ENCODE data around the gene GSKIP.

GSKIP gene

DNA sequence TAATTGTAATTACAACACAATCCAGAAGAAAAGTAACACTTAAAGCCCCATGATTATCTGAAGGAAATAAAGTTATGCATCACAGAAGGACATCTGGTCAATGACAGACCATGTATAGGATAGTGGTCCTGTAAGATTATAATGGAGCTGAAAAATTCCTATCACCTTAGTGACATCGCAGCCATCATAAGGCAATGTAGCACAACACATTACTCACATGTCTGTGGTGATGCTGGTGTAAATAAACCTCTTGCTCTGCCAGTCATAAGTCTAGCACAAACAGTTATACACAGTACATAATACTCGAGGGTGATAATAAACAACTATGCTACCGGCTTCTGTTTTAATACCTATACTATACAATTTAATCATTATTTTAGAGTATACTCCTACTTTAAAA, 11.3 kb upstream of the GSKIP start:
- Histone ChIP-seq H3K27ac (ENCODE audit: low read depth, low read length, severe bottlenecking) (no peak overlapping the region), H3K4me3 (ENCODE audit: extremely low read depth, insufficient read depth, low read length, poor library complexity, severe bottlenecking) (no peak overlapping the region), H3K4me1 (ENCODE audit: control insufficient read depth, insufficient read depth, low read length, poor library complexity, severe bottlenecking) (no peaks in the 10 kb centered on the region), H3K36me3 (ENCODE audit: control insufficient read depth, insufficient read depth, low read length) (peaks cover 4% of the 10 kb centered on the region), H3K9me3 (ENCODE audit: control insufficient read depth, low read length) (no peaks in the 10 kb centered on the region)
- WGBS, 2 experiments (ENCODE audit: insufficient coverage in 2 of 2) = no CpG with 5 or more reads among the region's 3 CpGs

DNA sequence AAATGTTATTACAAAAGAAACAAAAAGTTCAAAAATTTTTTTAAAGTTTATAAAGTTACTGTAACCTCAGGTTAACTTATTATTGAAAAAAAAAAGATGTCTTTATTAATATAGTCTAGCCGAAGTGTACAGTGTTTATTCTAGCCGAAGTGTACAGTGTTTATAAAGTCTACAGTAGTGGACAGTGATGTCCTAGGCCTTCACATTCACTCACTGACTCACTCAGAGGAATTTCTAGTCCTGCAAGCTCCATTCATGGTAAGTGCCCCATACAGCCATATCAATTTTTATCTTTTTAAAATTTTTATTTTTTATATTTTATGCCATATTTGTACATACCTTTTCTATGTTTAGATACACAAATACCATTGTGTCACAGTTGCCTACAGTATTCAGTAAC, 10.6 kb upstream of the GSKIP start:
- H3K36me3 ChIP-seq (ENCODE audit: control insufficient read depth, insufficient read depth, low read length) = peaks cover 4% of the 10 kb centered on the region
- H3K4me1 ChIP-seq (ENCODE audit: control insufficient read depth, insufficient read depth, low read length, poor library complexity, severe bottlenecking) = no peaks in the 10 kb centered on the region
- H3K9me3 ChIP-seq (ENCODE audit: control insufficient read depth, low read length) = no peaks in the 10 kb centered on the region
- H3K4me3 ChIP-seq (ENCODE audit: extremely low read depth, insufficient read depth, low read length, poor library complexity, severe bottlenecking) = no peak overlapping the region
- WGBS, 2 experiments (ENCODE audit: insufficient coverage in 2 of 2) = no CpG with 5 or more reads among the region's 2 CpGs
- no peak overlapping the region for H3K27ac ChIP-seq (ENCODE audit: low read depth, low read length, severe bottlenecking)

DNA sequence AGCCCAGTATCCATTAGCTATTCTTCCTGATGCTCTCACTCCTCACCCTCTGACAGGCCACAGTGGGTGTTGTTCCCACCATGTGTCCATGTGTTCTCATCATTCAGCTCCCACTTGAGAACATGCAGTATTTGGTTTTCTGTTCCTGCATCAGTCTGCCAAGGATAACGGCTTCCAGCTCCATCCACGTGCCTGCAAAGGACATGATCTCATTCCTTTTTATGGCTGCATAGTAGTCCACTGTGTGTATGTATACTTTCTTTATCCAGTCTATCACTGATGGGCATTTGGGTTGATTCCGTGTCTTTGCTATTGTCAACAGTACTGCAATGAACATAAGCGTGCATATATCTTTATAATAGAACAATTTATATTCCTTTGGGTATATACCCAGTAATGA, 9.1 kb upstream of the GSKIP start:
- WGBS, 2 experiments (ENCODE audit: insufficient coverage in 2 of 2) = 93 to 100% methylated on average over 1 to 2 of the region's 4 CpGs
- H3K4me3 ChIP-seq (ENCODE audit: extremely low read depth, insufficient read depth, low read length, poor library complexity, severe bottlenecking) = no peak overlapping the region
- H3K4me1 ChIP-seq (ENCODE audit: control insufficient read depth, insufficient read depth, low read length, poor library complexity, severe bottlenecking) = no peaks in the 10 kb centered on the region
- no peaks in the 10 kb centered on the region for H3K9me3 ChIP-seq (ENCODE audit: control insufficient read depth, low read length)
- H3K36me3 ChIP-seq (ENCODE audit: control insufficient read depth, insufficient read depth, low read length) = peaks cover 4% of the 10 kb centered on the region
- H3K27ac ChIP-seq (ENCODE audit: low read depth, low read length, severe bottlenecking) = no peak overlapping the region

DNA sequence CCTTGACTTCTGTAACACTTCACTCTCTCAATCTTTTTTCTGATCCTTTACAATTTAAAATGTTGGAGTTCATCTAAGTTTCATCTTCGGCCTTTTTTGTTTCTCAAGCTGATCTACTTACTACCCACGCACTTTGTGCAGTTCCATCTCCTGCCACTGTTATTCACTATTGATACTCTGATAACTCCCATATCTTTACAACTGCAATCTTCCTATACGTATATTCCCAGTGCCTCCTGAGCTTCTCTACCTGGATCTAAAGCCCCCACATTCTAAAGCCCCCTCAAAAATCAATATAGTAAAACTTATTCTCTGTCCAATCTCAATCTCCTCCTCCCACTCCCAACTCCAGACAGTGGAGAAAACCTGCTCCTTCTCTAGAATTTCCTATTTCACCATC, 6.1 kb upstream of the GSKIP start:
- Histone ChIP-seq H3K9me3 (ENCODE audit: control insufficient read depth, low read length) (no peaks in the 10 kb centered on the region), H3K4me1 (ENCODE audit: control insufficient read depth, insufficient read depth, low read length, poor library complexity, severe bottlenecking) (no peaks in the 10 kb centered on the region), H3K36me3 (ENCODE audit: control insufficient read depth, insufficient read depth, low read length) (peaks cover 4% of the 10 kb centered on the region), H3K27ac (ENCODE audit: low read depth, low read length, severe bottlenecking) (no peak overlapping the region), H3K4me3 (ENCODE audit: extremely low read depth, insufficient read depth, low read length, poor library complexity, severe bottlenecking) (no peak overlapping the region)
- WGBS, 2 experiments (ENCODE audit: insufficient coverage in 2 of 2) = 90 to 95% methylated on average over 3 of the region's 3 CpGs

DNA sequence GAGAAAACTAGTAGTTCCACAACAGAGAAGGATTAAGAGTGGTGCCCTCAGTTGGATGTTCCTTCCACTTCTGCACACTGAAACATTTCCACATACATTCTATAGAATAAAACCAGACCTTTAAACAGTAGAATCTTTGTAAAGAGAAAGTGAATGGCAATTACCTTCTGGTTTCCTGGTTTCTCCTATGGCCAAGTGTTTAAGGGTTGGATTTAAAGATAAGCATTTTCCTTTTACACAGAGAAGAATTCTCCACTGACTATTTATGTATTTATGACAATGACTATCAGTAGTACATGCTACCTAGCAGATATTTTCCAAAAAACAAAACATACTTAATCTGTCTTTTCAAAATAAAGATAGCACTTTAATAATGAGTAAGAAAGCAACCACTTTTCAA, 3.4 kb upstream of the GSKIP start:
- Histone ChIP-seq H3K4me3 (ENCODE audit: extremely low read depth, insufficient read depth, low read length, poor library complexity, severe bottlenecking) (no peak overlapping the region), H3K9me3 (ENCODE audit: control insufficient read depth, low read length) (no peaks in the 10 kb centered on the region), H3K4me1 (ENCODE audit: control insufficient read depth, insufficient read depth, low read length, poor library complexity, severe bottlenecking) (no peaks in the 10 kb centered on the region), H3K27ac (ENCODE audit: low read depth, low read length, severe bottlenecking) (no peak overlapping the region), H3K36me3 (ENCODE audit: control insufficient read depth, insufficient read depth, low read length) (no peaks in the 10 kb centered on the region)

DNA sequence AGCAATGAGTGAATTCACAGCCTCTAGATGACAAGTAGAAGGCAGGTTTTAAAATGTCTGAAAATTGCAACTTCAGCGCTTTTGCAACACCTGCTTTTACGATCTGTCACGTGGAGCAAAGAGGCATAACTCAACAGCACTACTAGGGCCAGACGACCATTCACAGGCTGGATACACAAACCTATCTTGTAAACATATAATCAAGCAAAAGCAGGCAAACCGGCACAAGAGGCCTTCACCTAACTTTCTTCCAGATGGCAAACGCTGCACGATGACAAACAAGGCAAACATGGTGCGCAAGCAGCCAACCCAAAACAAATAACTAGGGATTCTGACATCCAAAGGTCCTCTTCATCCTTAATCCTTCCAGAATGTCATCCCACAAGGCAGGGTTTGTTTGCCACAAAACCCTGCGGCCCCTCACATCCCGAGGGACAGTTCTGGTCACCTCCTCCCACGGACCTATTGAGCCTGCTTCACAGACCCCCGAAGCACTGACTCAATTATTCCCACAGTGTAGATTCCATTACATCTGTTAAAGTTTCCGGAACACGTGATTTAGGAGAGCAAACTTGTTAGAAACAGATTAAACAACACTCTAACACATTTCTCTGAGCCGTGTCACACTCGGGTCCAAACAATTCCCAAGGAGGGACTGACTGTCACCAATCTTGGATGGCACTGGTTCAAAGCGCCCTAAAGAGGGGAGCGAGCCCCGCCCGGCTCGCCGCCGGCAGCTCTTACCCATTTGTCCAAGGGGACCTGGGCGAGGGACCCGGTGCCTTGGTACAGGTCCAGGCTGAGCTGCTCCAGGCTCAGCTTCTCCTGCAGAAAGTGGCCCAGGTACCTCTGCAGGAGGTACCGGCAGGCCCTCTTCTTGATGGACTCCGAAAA, 1.0 kb upstream of the GSKIP start:
- H3K4me3 ChIP-seq (ENCODE audit: extremely low read depth, insufficient read depth, low read length, poor library complexity, severe bottlenecking) = peak overlapping the region; percentile 71
- H3K4me1 ChIP-seq (ENCODE audit: control insufficient read depth, insufficient read depth, low read length, poor library complexity, severe bottlenecking) = no peaks in the 10 kb centered on the region
- peaks cover 7% of the 10 kb centered on the region for H3K36me3 ChIP-seq (ENCODE audit: control insufficient read depth, insufficient read depth, low read length)
- WGBS, 2 experiments (ENCODE audit: insufficient coverage in 2 of 2) = 3 to 4% methylated on average over 22 to 25 of the region's 27 CpGs
- H3K27ac ChIP-seq (ENCODE audit: low read depth, low read length, severe bottlenecking) = peak overlapping the region; percentile 88
- no peaks in the 10 kb centered on the region for H3K9me3 ChIP-seq (ENCODE audit: control insufficient read depth, low read length)

DNA sequence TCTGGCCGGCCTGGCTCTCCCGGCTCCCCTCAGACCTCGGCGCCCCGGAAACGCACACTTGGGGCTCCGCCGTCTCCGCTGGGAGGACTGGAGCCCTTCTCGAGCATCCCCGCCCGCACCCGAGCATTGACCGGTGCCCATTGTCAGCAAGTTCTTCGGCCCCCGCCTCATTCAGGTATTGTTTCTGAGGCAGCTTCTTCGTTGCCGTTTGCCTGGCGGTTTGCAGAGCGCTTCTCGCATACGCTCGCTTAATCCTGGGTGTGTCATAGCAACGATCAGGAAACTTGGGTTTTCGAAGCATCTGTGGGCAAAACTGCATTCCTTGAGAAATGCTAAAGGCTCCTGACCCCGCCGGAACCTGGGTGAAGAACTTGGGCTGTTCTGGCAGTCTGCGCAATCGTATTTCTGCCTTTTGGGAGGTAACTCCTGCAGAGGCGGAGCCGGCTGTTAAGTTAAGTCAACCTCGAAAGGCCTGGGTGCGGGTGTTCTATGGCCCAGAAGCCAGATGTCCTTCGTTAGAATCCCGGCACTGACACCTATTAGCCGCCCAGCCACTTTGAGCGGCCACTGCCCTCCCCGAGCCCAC, 518 bp downstream of the GSKIP start:
- Histone ChIP-seq H3K36me3 (ENCODE audit: control insufficient read depth, insufficient read depth, low read length) (peaks cover 12% of the 10 kb centered on the region), H3K9me3 (ENCODE audit: control insufficient read depth, low read length) (no peaks in the 10 kb centered on the region), H3K27ac (ENCODE audit: low read depth, low read length, severe bottlenecking) (peak overlapping the region; percentile 1), H3K4me1 (ENCODE audit: control insufficient read depth, insufficient read depth, low read length, poor library complexity, severe bottlenecking) (no peaks in the 10 kb centered on the region), H3K4me3 (ENCODE audit: extremely low read depth, insufficient read depth, low read length, poor library complexity, severe bottlenecking) (peak overlapping the region; percentile 71)
- WGBS, 2 experiments (ENCODE audit: insufficient coverage in 2 of 2) = 0 to 1% methylated on average over 33 to 34 of the region's 38 CpGs

DNA sequence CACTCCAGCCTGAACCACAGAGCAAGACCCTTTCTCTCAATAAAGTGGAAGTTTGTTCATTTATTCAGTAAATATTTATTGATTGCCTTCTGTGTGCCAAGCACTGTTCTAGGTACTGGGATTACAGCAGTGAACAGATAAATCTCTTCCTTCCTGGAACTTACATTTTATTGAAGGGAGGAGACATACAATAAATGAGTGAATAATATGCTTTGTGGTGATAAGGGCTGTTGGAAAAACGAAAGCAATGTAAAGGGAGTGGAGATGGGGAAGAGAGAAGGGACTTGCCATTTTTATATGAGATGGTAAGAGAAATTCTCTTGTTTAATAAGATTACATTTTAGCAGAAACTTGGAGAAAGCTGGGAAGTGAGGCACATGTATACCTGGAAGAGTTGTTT, 1.6 kb downstream of the GSKIP start:
- no peak overlapping the region for H3K27ac ChIP-seq (ENCODE audit: low read depth, low read length, severe bottlenecking)
- no peaks in the 10 kb centered on the region for H3K9me3 ChIP-seq (ENCODE audit: control insufficient read depth, low read length)
- H3K4me3 ChIP-seq (ENCODE audit: extremely low read depth, insufficient read depth, low read length, poor library complexity, severe bottlenecking) = no peak overlapping the region
- no peaks in the 10 kb centered on the region for H3K4me1 ChIP-seq (ENCODE audit: control insufficient read depth, insufficient read depth, low read length, poor library complexity, severe bottlenecking)
- WGBS, 2 experiments (ENCODE audit: insufficient coverage in 2 of 2) = 100% methylated on average over 1 of the region's 1 CpG
- H3K36me3 ChIP-seq (ENCODE audit: control insufficient read depth, insufficient read depth, low read length) = peaks cover 14% of the 10 kb centered on the region

DNA sequence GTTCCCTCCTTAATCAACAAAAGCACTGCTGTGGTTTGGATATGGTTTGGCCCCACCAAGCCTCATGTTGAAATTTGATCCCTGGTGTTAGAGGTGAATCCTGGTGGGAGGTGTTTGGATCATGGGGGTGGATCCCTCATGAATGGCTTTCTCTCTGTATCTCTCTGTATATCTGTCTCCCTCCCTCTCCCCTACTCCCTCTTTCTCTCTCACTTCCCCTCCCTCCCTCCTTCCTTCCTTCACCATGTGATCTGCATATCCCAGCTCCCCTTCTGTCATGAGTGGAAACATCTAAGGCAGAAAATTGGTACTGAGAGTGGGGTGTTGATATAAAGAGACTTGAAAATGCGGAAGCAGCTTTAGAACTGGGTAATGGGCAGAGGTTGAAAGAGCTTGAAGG, 5.2 kb downstream of the GSKIP start:
- Histone ChIP-seq H3K36me3 (ENCODE audit: control insufficient read depth, insufficient read depth, low read length) (peaks cover 14% of the 10 kb centered on the region), H3K4me1 (ENCODE audit: control insufficient read depth, insufficient read depth, low read length, poor library complexity, severe bottlenecking) (no peaks in the 10 kb centered on the region), H3K4me3 (ENCODE audit: extremely low read depth, insufficient read depth, low read length, poor library complexity, severe bottlenecking) (no peak overlapping the region), H3K27ac (ENCODE audit: low read depth, low read length, severe bottlenecking) (no peak overlapping the region), H3K9me3 (ENCODE audit: control insufficient read depth, low read length) (no peaks in the 10 kb centered on the region)
- 91 to 100% methylated on average over 1 of the region's 1 CpG for WGBS, 2 experiments (ENCODE audit: insufficient coverage in 2 of 2)

DNA sequence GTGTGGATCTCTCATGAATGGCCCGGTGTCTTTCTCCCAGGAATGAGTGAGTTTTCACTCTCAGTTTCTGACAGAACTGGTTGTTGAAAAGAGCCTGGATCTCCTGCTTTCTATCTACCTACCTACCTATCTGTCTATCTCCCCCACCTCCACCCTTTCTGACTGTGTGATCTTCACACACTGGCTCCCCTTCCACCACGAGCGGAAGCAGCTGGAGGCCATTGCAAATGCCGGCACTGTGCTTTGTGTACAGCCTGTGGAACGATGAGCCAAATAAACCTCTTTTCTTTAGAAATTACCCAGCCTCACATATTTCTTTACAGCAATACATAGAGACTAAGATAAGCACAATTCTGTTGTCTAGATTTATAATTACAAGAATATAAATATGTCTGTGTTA, 7.2 kb downstream of the GSKIP start:
- Histone ChIP-seq H3K4me1 (ENCODE audit: control insufficient read depth, insufficient read depth, low read length, poor library complexity, severe bottlenecking) (no peaks in the 10 kb centered on the region), H3K27ac (ENCODE audit: low read depth, low read length, severe bottlenecking) (no peak overlapping the region), H3K9me3 (ENCODE audit: control insufficient read depth, low read length) (no peaks in the 10 kb centered on the region), H3K36me3 (ENCODE audit: control insufficient read depth, insufficient read depth, low read length) (peaks cover 18% of the 10 kb centered on the region), H3K4me3 (ENCODE audit: extremely low read depth, insufficient read depth, low read length, poor library complexity, severe bottlenecking) (no peak overlapping the region)
- 85 to 93% methylated on average over 4 of the region's 5 CpGs for WGBS, 2 experiments (ENCODE audit: insufficient coverage in 2 of 2)

DNA sequence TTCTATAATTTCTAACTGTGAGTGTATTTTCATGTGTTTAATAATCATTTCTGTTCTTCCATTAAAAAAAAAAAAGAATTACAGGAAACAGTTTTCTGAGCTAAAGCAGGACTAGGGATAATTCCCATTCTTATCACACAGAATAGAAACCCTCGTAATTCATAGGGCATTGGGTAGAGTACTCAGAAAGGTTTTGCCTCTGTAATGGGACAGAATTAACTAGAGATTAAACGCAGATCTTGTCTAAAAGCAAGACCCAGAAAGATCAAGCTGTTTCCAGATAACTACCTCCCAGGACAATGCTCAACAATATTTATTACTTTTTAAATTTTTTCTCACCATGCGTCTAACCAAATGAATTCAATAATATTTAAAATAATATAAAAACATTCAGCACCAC, 10.2 kb downstream of the GSKIP start:
- 100% methylated on average over 1 of the region's 3 CpGs for WGBS, 2 experiments (ENCODE audit: insufficient coverage in 2 of 2)

More for the DNA sequence above, 10.2 kb downstream of the GSKIP start:
- Histone ChIP-seq H3K4me1 (ENCODE audit: control insufficient read depth, insufficient read depth, low read length, poor library complexity, severe bottlenecking) (no peaks in the 10 kb centered on the region), H3K9me3 (ENCODE audit: control insufficient read depth, low read length) (no peaks in the 10 kb centered on the region), H3K4me3 (ENCODE audit: extremely low read depth, insufficient read depth, low read length, poor library complexity, severe bottlenecking) (no peak overlapping the region), H3K36me3 (ENCODE audit: control insufficient read depth, insufficient read depth, low read length) (peaks cover 12% of the 10 kb centered on the region), H3K27ac (ENCODE audit: low read depth, low read length, severe bottlenecking) (no peak overlapping the region)
